ENCODE results near the gene PRKCH. TPM values are rescaled to one million over a fixed set of nuclear protein-coding genes. Genes with fewer than 3 reads are reported as not detected.

Gene PRKCH
- total RNA-seq, 1 experiment from 2014 or later, result 18.3 TPM

GRCh38 chr14:61532123-61532505 lies 210.7 kb downstream of the PRKCH start:
- CTCF ChIA-PET, result no interaction called here
- Histone ChIP-seq H3K4me1 (peaks cover 34% of the 10 kb centered on the region), H3K36me3 (ENCODE audit: control insufficient read depth, insufficient read depth, low read length) (no peaks in the 10 kb centered on the region), H3K27me3 (replicated peaks; ENCODE audit: control insufficient read depth, insufficient read depth, low read length) (no peaks in the 10 kb centered on the region), H3K9me3 (no peaks in the 10 kb centered on the region), H3K4me3 (ENCODE audit: low read depth, low read length) (no peak overlapping the region)
- TF ChIP-seq CTCF (IDR thresholded peaks at IDR 0.05; ENCODE audit: insufficient read depth in 1 of 2, low read depth in 1 of 2, low read length in 1 of 2, severe bottlenecking in 1 of 2, unreplicated experiment in 1 of 2), result no peak
- Mint-ChIP-seq H3K27me3 (ENCODE audit: insufficient read depth, unreplicated experiment) (no peaks in the 10 kb centered on the region), H3K36me3 (ENCODE audit: insufficient read depth, unreplicated experiment) (peaks cover 14% of the 10 kb centered on the region), H3K9me3 (ENCODE audit: unreplicated experiment) (no peaks in the 10 kb centered on the region), H3K4me3 (ENCODE audit: unreplicated experiment) (no peak overlapping the region), H3K27ac (ENCODE audit: unreplicated experiment) (no peak overlapping the region), H3K4me1 (ENCODE audit: low read depth, unreplicated experiment) (peaks cover 36% of the 10 kb centered on the region)
- POLR2A ChIA-PET, result no interaction called here
- BruUV-seq (replicated peaks), result no TSS peak
- intact Hi-C loops (cut with micrococcal nuclease; ENCODE audit: unreplicated experiment), result no loop called here
- DNase-seq, result no peak

DNA sequence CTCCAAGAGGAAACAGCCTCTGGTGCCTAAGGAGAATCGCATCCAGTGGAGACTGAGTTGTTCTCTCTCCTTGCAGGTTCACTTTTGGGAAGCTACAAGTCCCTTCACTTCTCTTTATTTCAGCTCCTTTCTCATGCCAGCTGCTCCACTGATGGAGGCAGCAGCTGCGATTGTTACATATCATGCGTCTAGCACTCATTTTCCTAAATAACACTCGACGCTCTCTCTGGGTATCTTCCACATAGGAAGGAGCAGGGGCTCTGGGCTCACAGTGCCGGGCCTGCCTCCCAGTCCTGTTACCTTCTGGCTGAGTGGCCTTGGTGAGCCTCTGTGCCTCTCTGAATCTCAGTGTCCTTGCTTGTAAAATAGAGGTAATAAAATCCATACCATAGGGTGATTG lies 211.4 kb downstream of the PRKCH start:
- no peak overlapping the region for H3K4me3 Mint-ChIP-seq (ENCODE audit: unreplicated experiment)
- ChIA-PET CTCF (interaction anchor here (0.7 kb wide), 1 partner anchor 8 kb away, joined by 3 read pairs; no protein-coding TSS in a partner anchor), POLR2A (no interaction called here)
- H3K4me1 Mint-ChIP-seq (ENCODE audit: low read depth, unreplicated experiment), result peaks cover 36% of the 10 kb centered on the region
- no TSS peak for BruUV-seq (replicated peaks)
- H3K9me3 ChIP-seq, result no peaks in the 10 kb centered on the region
- TF ChIP-seq CTCF (IDR thresholded peaks at IDR 0.05; ENCODE audit: insufficient read depth in 1 of 2, low read depth in 1 of 2, low read length in 1 of 2, severe bottlenecking in 1 of 2, unreplicated experiment in 1 of 2), result no peak
- H3K27me3 ChIP-seq (replicated peaks; ENCODE audit: control insufficient read depth, insufficient read depth, low read length), result no peaks in the 10 kb centered on the region
- intact Hi-C loops (cut with micrococcal nuclease; ENCODE audit: unreplicated experiment), result no loop called here
- H3K4me3 ChIP-seq (ENCODE audit: low read depth, low read length), result no peak overlapping the region
- H3K27me3 Mint-ChIP-seq (ENCODE audit: insufficient read depth, unreplicated experiment), result no peaks in the 10 kb centered on the region
- peaks cover 19% of the 10 kb centered on the region for H3K36me3 Mint-ChIP-seq (ENCODE audit: insufficient read depth, unreplicated experiment)
- H3K9me3 Mint-ChIP-seq (ENCODE audit: unreplicated experiment), result no peaks in the 10 kb centered on the region
- H3K4me1 ChIP-seq, result peaks cover 32% of the 10 kb centered on the region
- no peak overlapping the region for H3K27ac Mint-ChIP-seq (ENCODE audit: unreplicated experiment)
- no peak for DNase-seq
- no peaks in the 10 kb centered on the region for H3K36me3 ChIP-seq (ENCODE audit: control insufficient read depth, insufficient read depth, low read length)

DNA sequence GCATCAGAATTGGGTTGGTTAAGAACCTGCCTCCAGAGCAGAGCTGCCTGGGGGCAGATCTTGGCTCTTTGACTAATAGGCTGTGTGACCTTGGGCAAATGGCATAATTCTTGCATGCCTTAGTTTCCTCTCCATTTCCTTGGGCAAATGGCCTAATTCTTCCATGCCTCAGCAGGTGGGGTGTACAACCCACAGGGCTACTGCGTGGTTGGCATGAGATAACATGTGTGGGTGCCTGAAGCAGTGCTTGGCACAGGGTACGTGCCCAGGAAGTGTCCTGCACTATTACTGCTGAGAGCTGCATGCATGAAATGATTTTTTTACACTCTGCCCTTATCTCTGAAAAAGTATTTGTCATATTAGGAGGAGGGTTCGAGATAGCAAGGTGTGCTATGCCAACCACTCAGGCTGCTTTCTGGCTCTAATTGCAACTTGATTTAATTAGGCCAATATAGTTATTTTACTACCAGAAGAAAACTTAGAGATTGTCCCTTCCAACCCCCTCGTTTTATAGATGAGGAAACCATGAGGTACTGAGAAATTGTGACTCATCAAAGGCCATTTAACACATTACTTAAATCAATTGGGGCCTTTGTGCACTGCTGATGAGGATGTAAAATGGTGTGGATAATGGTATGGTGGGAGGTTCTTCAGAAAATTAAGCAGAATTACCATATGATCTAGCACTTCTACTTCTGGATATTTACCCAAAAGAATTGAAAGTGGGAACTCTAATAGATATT lies 212.3 kb downstream of the PRKCH start:
- ChIA-PET CTCF (interaction anchor here (0.7 kb wide), 1 partner anchor 9 kb away, joined by 3 read pairs; no protein-coding TSS in a partner anchor), POLR2A (no interaction called here)
- Mint-ChIP-seq H3K4me1 (ENCODE audit: low read depth, unreplicated experiment) (peaks cover 36% of the 10 kb centered on the region), H3K27ac (ENCODE audit: unreplicated experiment) (no peak overlapping the region), H3K4me3 (ENCODE audit: unreplicated experiment) (no peak overlapping the region), H3K36me3 (ENCODE audit: insufficient read depth, unreplicated experiment) (peaks cover 22% of the 10 kb centered on the region), H3K9me3 (ENCODE audit: unreplicated experiment) (no peaks in the 10 kb centered on the region), H3K27me3 (ENCODE audit: insufficient read depth, unreplicated experiment) (no peaks in the 10 kb centered on the region)
- no TSS peak for BruUV-seq (replicated peaks)
- Histone ChIP-seq H3K4me1 (peaks cover 41% of the 10 kb centered on the region), H3K36me3 (ENCODE audit: control insufficient read depth, insufficient read depth, low read length) (no peaks in the 10 kb centered on the region), H3K4me3 (ENCODE audit: low read depth, low read length) (no peak overlapping the region), H3K9me3 (no peaks in the 10 kb centered on the region), H3K27me3 (replicated peaks; ENCODE audit: control insufficient read depth, insufficient read depth, low read length) (no peaks in the 10 kb centered on the region)
- TF ChIP-seq CTCF (IDR thresholded peaks at IDR 0.05; ENCODE audit: insufficient read depth in 1 of 2, low read depth in 1 of 2, low read length in 1 of 2, severe bottlenecking in 1 of 2, unreplicated experiment in 1 of 2), result no peak
- DNase-seq, result no peak
- intact Hi-C loops (cut with micrococcal nuclease; ENCODE audit: unreplicated experiment), result no loop called here
